NT2/D1 (cell line): ENCODE results near the gene ZNF883.

Experiments used
- SUZ12 ChIP-seq: IDR thresholded peaks from 2 replicates; pipeline ENCODE4 v1.6.1; 2011; ENCODE audit not compliant: insufficient read length, insufficient read depth; ENCODE audit errors: extremely low read depth
- YY1 ChIP-seq: IDR thresholded peaks from 2 replicates; pipeline ENCODE4 v1.6.1; 2011; ENCODE audit not compliant: insufficient read length, insufficient read depth
- ZNF274 ChIP-seq: IDR thresholded peaks from 2 replicates; pipeline ENCODE4 v1.6.1; 2011; ENCODE audit warnings: mild to moderate bottlenecking, low read depth, low read length

GRCh38 chr9:113042884-113043657 lies 31.1 kb upstream of the ZNF883 start:
- TF ChIP-seq ZNF274, result peak; percentile 95
- TF ChIP-seq SUZ12, result no peak
- no peak for TF ChIP-seq YY1
